Inflammatory macrophage treated with lipopolysaccharide for 1 hour (primary cell): Measurements from ENCODE around the gene NAV3.

Experiments used
- DNase-seq, 2 donors: peaks; one replicate each; pipeline ENCODE4 v3.0.0-alpha.2; 2020 to 2022

Gene NAV3

DNA sequence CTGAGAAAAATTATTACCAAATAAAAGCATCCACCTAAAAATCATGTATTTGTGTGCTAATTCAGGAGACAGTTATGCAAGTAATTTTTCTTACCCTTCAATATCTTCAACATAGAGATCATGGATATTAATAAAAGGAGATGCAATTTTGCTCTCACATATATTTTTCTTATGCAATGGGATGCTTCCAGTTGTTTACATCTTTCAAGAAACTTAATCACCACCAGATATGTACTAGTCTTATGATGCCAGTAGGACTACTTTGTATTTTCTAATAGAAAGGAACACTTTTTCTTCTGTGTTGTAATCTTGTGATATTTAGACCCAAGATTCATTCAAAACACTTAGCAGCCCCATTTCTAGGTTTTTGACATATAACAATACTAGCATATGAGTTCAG lies 107.6 kb downstream of the NAV3 start:
- no peak for DNase-seq

DNA sequence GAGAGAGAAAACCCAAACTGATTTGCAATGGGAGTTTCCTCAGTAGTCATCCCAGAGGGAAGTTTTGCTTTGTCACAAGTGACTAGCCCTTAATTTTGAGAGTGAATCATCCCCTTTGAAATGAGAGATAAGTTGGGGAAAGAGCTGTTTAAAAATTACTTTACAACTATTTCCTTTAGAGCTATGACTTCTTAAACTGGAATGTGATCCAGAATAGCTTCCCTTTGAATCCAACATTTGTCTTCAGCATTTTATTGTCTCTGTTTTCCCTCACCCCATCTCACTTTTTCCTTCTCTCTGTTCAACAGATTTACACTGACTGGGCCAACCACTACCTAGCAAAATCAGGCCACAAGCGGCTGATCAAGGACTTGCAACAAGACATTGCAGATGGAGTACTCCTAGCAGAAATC lies 109.3 kb downstream of the NAV3 start:
- peak in 1 of 2 donors; percentile 5 for DNase-seq

DNA sequence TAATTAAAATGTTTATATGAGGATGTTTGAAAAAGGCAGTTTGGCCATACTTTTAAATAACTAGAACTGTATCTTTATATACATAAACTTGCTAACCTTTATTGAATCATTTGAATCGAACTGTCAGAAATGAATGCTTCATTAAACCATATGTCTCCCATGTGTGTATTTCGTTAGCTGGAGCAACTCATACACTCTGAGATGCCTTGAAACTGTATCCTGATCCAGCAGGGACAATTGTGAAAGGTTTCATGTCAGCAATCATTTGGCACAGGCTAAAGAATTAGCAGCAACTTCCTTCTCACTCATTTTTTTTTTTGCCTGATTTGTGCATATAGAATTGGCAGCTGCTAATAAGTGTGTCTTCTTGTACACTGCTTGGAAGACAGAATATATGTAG lies 109.9 kb downstream of the NAV3 start:
- DNase-seq: no peak

DNA sequence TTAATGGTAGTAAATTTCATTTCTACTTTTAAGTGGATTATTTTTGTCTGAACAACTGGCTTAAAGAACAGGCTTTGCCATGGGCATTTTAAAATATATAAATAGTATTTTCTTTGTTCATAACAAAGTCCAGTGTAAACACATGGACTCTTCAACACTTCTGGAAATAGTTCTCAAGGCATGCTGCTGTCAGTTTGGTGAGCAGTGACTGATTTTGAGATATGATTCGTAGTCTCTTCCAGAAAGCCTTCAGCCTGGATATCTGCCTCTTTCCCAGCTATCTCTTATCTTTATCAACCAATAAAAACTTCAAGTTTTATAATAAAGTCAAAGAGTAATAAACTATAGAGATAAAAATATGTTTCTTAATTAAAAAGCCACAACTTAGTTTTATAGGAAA lies 110.7 kb downstream of the NAV3 start:
- no peak for DNase-seq

DNA sequence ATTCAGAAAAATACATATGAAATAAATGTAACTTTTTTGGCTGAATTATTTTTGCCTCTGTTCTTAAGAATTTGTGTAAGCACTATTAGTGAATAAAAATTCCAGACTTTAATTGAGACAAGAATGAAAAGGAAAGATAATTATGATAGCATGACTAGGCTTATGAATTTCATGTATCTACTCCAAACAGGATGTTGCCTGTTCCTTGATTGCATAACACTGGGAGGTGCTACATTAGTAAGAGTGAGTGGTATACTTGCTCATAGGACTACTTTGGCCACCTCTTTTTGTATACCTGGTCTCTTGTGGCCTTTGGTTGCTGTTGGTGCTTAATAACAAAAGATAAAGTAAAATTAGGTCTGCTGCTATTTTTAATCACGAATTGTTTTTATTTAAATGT lies 112.8 kb downstream of the NAV3 start:
- DNase-seq: peak in 1 of 2 donors; percentile 7

DNA sequence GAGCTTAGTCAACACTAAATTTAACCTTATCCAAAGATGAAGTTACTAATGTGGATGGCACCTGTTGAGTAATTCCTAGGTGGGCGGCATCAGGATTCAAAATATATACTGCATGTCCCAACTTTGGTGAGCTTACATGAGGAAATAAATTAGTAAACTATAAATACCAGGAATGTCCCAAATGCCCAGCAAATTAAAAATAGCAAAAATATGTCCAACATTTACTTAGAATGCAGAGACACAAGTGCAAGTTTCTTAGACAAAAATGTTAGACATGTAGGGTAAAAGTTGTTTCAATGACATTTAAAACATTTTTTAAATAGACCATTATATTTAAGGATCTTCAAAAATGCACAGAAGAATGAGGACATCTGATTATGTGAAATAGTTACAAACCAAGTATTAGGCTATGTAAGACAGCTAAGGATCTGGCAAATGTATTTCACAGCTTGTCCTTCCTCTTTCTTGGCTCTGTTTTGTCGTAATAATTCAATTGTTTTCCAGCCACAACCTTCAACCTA lies 115.9 kb downstream of the NAV3 start:
- DNase-seq: peak in 1 of 2 donors; percentile 17

DNA sequence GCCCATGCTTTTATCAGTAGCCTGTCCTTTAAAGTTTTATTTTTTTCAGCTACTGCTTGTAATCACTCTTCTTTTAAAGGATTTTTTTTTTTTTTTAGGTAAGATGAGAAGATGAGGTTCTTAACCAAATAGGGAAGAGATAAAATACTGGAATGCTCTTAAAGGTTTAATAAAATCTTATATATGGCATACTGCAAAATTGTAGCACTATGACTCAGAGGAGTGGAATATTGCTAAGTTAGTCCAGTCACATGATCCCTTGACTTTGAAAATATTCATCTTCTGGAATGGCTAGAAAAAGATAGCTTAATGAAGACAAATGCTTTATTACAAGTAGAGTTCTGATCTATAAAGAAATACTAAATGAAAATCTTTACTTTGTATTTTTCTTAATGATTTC lies 116.6 kb downstream of the NAV3 start:
- no peak for DNase-seq

DNA sequence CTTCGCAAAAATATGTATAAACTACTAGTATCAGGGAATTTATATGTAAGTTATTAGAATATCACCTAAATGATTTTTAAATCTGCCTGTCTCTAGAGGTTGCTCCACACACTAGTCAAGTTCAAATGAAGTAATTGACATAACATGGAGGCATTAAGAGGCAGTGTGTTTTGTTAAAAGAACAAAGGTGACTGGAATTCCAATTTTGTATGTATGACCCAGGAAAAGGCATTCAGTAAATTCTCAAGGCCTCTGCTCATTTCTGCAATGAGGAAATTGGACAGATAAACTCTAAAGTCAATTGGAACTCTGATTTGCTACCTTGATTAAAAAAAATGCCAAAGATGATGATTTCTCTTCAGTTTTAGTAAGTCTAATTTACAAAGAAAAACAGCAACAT lies 117.1 kb downstream of the NAV3 start:
- no peak for DNase-seq

DNA sequence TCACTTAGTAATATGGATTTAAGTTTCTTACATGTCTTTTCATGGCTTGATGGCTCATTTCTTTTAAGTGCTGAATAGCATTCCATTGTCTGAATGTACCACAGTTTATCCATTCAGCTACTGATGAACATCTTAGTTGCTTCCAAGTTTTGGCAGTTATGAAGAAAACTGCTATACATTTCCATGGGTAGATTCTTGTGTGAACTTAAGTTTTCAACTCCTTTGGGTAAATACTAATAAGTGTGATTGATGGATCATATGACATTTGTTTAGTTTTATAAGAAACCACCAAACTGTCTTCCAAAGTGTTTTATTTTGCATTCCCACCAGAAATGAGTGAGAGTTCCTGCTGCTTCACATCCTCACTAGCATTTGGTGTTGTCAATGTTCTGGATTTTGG lies 119.2 kb downstream of the NAV3 start:
- DNase-seq: no peak

DNA sequence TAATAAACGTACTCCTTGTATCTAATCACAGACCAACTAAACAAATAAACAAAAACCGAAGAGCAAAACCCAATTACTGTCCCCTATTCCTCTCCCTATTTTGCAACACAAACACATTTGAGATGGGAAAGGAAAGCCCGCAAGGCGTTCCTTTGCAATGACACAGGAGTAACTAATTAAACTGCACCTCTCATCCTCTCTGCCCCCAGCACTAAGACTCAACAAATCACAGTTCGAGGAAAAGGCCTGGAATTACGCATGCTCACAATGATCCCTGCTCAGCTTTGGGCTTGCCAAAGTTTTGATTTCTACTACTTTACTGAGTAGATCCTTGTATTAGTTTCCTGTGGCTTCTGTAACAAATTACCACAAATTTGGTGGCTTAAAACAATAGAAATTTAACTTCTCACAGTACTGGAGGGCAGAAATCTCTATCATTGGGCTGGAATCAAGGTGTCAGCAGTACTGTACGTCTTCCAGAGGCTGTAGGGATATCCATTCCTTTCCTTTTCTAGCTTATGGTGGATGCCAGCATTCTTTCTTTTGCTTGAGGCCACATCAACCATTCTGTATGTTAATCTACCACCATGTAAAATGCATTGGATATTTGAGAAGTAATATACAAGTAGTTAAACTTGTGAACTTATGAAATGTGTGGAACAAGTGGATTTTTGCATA lies 123.0 kb downstream of the NAV3 start:
- no peak for DNase-seq

DNA sequence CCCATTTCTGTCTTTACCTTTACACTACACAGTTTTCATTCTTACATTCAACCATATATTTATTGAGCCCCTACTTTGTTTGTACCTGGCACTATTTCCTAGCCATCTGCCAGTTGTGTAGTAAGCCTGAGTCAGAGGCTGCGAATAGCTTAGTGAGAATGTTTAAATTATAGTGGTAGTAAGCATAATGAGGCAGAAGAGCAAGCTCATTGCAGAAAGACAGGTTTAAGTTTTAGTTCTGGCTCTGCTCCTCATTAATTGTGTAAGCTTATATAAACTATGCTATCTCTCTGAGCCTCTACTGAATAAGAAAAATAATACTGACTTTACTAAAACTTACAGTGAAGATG lies 123.5 kb downstream of the NAV3 start:
- no peak for DNase-seq

DNA sequence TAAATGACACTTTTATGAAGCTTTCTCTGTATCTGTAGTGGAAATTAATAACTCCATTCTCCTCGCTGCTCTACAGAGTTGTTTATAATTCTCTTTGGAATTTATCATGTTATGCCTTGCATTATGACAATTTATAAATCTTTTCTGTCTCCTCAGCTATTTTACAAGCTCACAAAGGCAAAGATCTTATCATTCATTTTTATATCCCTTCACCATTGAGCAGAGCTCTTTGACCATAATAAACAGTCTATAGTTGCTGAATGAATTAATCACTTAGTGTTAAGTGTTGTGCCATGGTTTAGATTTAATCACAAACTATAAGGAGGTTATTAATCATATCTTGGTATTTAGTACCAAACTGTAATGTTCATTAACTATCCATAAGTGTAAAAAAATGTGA lies 126.4 kb downstream of the NAV3 start:
- no peak for DNase-seq

DNA sequence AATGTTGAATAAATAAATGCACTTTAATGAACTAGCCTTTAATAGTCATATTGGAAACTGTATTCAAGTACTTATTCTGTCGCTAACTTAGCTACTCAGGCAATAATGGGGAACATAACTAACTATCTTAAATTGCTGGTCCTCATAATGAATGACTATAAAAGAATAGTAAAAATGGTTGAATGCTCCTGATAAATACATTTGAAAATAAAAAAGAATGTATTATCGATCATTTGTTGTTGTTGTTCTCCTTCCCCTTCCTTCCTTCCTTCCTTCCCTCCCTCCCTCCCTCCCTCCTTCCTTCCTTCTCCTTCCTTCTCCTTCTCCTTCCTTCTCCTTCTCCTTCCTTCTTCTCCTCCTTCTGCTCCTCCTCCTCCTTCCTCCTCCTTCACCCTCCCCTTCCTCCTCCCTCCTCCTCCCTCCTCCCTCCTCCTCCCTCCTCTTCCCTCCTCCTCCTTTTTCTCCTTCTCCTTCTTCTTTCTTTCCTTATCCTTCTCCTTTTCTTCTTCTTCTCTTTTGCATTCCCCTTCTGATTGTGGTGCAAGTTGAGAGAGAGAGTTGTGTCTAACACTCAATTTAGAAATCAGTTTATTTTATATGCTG lies 133.0 kb downstream of the NAV3 start:
- no peak for DNase-seq

DNA sequence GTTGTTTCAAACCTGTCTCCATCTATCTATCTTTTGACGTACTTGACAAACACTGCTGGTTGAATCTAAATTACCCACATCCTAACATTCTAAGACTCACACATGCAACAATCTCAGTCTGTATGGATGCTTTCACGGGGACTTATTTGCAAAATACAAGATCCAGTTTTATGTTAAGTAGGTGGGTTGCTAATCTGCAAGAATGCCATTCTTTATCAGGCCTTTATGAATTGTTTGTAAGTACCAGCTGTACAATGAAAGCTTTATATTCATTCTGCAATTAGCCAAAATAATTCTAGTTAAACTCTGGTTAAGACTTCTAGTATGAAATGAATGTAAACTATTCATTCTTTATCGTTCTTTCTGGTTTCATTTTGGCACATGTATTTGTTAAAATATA lies 135.1 kb downstream of the NAV3 start:
- DNase-seq: no peak

DNA sequence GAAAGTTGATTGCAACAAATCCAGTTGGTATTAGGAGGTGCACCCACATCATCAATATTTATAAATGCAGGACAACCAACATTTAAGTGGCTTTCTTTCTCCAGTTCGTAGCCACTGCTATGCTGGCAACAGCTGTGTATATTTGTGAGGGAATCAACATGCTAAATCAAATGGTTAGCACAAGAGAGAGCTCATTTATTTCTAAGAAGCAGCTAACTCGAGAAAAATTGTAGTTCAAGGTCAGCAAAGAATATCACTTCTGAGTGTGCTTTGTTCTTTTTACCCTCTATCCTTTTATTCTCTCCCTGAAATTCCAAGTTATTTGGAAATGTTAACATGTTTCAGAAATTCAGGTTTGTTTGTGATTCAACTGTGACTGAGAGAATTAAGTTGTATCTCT lies 137.3 kb downstream of the NAV3 start:
- DNase-seq: no peak

DNA sequence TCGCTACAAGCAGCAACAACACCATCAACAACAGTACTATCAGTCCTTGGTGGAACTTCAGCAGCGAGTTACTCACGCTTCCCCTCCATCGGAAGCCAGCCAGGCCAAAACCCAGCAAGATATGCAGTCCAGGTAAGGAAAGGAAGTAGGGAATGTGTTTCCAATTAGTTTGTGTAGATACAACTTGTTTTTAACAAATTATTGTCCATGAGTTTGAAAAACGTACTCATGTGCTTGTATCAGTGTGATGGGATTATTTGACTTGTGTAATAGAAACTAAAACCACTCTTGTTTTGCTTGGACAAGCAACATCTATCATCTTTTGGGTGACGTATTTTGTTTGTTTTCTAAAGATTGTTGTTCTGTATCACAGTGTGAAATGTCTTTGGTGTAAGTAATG lies 137.9 kb downstream of the NAV3 start:
- no peak for DNase-seq

DNA sequence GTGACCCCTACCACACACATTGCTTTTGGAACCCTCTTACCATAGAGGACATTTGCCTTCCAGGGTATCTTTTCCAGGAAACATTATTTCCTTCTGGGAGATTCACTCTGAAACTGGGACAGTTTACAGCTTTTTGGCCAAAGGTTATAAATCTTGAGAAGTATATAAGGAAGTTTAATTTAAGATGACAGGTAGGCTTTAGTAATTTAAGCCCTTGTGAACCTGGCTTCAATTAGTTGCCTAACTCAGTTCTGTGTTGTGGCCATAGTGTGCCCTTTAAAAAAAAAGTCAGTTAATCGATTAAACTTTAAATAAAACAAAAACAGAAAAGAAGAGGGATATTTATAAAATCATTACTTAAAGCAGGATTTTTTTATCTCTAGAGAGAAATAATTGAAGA lies 142.9 kb downstream of the NAV3 start:
- no peak for DNase-seq

DNA sequence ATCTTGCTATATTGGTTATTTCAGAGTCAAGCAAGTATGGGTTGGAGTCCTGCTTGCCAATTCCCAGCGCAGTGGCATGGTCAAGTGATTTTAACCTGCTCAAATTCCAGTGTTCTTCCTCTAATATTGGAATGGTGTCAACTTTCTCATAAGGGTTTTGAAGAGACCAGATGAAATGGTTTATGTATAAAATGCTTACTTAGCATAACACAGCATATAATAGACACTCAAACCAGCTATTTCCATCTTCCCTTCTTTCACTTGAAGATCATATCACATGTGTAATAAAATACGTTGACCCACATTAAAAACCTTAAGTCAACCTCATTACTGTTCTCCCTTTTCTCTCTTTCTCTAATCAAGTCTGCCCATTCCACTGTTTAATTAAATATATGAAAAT lies 144.0 kb downstream of the NAV3 start:
- DNase-seq: no peak

DNA sequence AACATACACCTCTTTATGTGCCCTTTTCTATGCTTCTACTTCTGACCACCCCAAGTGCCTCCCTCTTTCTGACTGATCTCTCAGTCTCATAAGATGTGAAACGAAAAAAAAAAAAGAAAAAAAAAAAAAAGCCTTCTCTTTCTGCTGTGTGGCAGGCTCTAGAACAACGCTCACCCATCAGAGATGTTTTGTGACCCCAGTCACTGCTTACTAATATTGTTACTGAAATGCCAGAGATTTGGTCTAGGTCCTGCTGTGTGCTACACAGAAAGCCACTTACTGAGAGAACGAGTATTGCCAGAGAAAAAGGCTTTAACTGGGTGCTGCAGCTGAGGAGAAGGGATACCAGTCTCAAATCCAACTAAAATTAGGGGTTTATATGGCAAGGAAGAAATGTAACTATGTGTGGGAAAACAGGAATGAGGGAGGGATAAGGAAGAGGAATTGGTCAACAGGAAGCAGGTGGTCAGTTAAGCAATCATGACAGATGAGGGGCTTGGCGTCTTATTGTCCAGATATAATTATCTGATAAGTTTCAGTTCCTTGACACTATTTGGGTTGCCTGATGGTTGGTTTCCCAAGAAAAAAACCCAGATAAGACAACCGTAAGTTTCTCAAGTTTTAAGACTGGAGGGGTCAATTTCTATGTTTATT lies 149.0 kb downstream of the NAV3 start:
- no peak for DNase-seq

DNA sequence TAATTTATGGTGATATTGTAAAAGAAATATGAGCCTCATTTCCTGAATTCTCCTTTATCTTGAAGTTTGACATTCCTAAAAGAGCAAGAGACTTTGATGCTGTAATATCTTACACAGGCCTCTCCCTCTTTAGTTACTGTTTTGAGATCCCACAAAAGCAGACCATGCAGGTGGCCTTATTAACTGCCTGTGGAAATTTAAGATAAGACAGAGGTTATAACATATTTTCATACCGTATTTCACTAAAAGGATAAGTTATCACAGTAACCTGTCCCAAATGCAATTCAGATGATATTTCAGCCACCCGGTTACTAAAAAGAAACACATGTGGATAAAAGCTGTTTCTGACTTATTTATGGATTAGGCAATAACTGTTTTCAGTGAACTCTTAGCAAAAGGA lies 150.1 kb downstream of the NAV3 start:
- DNase-seq: no peak

DNA sequence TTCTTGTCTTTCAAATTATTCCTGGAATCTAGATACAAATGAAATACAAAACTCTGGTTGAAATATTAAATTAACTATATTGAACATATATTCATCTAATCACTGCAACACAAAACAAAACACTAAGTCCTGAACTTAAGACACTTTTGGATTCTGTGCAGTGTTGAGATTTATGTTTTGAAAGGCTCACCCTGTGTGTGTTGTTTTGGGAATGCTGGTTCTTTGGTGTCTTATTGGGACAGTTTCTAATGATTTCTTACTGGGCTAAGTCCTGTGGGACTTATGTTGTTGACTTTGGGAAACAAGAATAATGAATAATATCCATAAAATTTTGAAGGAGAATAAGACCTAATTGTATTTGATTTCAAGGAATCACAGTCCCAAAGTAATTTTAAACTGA lies 153.2 kb downstream of the NAV3 start:
- no peak for DNase-seq

DNA sequence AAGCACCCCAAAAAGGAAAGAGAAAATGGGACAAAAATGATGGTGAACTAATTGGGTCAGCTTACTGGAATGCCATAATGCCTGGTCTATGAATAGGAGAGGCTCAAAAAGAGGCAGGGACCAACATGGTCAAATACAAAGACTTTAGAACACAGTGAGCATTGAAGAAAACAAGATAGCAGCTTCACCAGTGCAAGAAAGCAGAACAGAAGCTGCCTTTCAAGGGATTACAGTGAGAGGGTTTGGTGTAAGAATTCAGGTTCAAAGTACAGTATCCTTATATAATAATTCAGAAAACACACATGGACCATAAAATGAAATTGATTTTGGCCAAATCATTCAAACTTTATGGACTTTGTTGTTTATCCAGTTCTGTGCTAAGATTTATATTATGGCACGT lies 162.1 kb downstream of the NAV3 start:
- no peak for DNase-seq

DNA sequence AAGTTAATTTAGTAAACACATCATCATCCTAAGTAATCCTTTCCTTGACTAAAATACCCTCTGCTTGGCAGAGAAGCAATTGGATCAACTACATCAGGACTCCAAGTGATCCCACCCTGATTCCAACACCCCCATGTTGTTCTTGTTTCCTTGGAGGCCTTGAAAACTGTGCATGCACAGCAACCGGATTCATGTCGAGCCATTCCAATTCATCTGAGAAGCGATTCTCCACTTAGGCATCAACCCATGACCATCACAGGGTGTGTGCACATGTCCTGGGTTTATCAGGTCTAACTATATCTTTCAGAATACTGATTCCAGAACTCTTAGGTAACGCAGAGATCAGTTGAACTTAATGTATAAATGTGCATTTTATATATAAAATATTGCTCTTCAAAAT lies 163.0 kb downstream of the NAV3 start:
- DNase-seq: no peak

DNA sequence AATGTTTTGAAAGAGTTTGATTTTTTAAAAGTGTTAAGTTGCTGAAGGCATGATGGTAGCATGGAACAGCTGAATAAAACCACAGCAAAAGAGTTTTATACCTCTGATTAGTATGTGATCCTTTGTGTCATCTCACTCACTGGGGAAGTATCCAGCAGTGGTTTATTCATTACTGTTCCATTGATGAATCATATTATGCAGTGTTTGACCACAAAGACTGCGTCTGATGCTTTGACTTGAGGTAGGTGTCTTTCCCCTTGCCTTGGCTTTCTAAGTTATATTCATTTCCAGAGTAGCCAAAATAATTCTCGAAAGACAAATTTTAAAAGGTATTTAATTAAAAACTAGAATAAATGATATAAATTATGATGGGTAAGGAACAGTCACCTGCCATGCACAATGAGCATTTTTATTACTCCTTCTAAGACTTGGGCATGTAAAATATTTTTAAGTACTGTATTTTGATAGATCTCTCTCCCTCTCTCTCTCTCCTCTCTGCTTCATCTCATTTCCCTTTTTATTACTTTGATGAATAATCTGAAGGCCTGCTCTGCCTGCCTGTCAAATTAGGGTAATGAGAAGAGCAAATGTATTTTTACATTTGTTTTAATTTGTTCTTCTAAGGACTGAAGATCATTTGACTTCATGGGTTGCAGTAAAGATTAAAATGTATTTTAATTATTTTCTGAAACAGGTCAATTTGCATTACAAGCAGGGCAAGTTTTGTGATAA lies 164.9 kb downstream of the NAV3 start:
- no peak for DNase-seq
